SJCRH30 (cell line): Measurements from ENCODE around the gene DNAJB13. TPM values are rescaled to one million over a fixed set of nuclear protein-coding genes. Genes with fewer than 3 reads are reported as not detected.

Experiments
- DNase-seq, 2 experiments: peaks; one replicate each; pipeline ENCODE4 v3.0.0-alpha.2; 2015 to 2020
- H3K27ac ChIP-seq: fragments of 250-450 bp; sonication (Bioruptor Pico); 2 replicates; pipeline ENCODE4 v1.5.1; 2020; ENCODE audit warnings: mild to moderate bottlenecking, moderate library complexity
- H3K27me3 ChIP-seq: fragments of 250-450 bp; sonication (Bioruptor Pico); 2 replicates; pipeline ENCODE4 v1.5.1; 2020; ENCODE audit warnings: mild to moderate bottlenecking, moderate library complexity
- H3K36me3 ChIP-seq: fragments of 250-450 bp; sonication (Bioruptor Pico); 2 replicates; pipeline ENCODE4 v1.5.1; 2020; ENCODE audit warnings: mild to moderate bottlenecking, moderate library complexity
- H3K4me1 ChIP-seq: fragments of 250-450 bp; sonication (Bioruptor Pico); 2 replicates; pipeline ENCODE4 v1.5.1; 2020; ENCODE audit warnings: mild to moderate bottlenecking, moderate library complexity
- H3K4me3 ChIP-seq: fragments of 250-450 bp; sonication (Bioruptor Pico); 2 replicates; pipeline ENCODE4 v1.5.1; 2020; ENCODE audit warnings: mild to moderate bottlenecking, moderate library complexity
- H3K9me3 ChIP-seq: fragments of 250-450 bp; sonication (Bioruptor Pico); replicated peaks from 2 replicates; pipeline ENCODE4 v1.5.1; 2020; ENCODE audit warnings: mild to moderate bottlenecking, moderate library complexity
- total RNA-seq: library from RNA; depleted of rRNA; stranded (reverse); fragments of >200 nt; shearing (Covaris generic); gene quantifications from 2 replicates; pipeline ENCODE4 v1.2.3, GENCODE V29; 2014; rRNA removed

The DNAJB13 gene
- total RNA-seq, 1 experiment from 2014 or later = not detected

DNA sequence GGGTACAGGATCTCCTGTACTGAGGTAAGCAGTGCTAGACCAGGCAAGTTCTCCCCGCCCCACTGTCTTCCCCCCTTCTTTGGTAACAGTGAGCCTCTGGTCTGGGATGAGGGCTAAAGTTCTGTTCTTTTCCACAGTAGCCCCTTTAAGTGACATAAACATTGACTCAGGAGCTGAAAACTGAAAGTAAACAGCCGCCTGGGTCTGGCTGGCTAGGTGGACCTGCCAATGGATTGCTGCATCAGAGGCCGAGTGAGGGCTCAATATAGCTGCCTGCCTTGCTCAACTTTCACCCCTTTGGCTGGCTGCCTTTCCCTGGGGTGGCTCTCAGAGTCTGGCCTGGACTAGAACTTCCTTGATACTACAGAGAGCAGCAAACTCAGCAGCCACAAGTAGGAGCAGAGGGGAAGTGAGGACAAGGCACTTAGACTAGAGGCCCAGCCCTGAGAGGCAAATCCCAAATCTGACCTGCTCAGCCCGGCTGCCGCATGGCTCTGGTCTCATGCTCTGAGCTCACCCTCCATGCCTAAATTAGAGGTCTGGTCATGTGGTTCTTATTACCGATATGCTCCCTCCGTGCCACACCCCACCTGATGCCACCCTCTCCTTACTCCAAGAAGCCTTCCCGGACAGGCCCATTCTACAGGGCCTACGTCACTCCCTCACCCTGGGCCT is 67.6 kb downstream of the DNAJB13 start:
- H3K36me3 ChIP-seq = peaks cover 4% of the 10 kb centered on the region; the same call in 1 of the 2 replicates
- DNase-seq = no peak
- H3K9me3 ChIP-seq = no peaks in the 10 kb centered on the region
- H3K27me3 ChIP-seq = no peaks in the 10 kb centered on the region
- H3K4me3 ChIP-seq = no peak overlapping the region
- no peaks in the 10 kb centered on the region for H3K4me1 ChIP-seq
- H3K27ac ChIP-seq = no peak overlapping the region

DNA sequence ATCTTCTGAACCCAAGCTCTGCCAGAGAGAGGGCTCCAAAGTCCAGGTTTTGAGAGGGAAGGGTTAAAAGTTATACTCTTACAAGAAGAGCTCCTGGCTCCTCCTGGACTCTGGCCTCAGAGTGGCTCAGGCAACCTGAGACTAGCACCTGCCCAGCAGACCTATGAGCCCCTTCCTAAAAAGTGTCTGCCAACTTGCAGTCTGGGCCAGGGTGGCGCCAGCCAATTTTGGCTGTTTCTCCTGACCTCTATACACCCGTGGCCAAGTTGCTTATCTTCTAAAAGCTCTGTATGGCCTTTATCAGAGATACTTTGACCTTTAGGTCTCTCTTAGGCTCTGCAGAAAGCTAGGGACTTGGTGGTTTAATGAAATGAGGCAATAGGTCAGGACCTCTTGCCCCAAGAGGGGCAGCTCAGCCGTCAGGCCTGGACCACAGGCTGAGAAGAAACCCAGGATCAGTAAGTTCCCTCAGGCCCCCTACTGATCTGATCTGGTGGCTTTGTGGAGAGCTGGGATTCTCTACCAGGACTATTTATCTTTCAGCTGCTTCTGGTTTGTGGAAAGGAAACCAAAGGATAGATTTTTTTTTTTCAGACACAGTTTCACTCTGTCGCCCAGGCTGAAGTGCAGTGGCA is 68.4 kb downstream of the DNAJB13 start:
- H3K36me3 ChIP-seq = peaks cover 4% of the 10 kb centered on the region; the same call in 1 of the 2 replicates
- no peaks in the 10 kb centered on the region for H3K9me3 ChIP-seq
- H3K4me3 ChIP-seq = no peak overlapping the region
- H3K4me1 ChIP-seq = no peaks in the 10 kb centered on the region
- DNase-seq = no peak
- no peak overlapping the region for H3K27ac ChIP-seq
- H3K27me3 ChIP-seq = no peaks in the 10 kb centered on the region

DNA sequence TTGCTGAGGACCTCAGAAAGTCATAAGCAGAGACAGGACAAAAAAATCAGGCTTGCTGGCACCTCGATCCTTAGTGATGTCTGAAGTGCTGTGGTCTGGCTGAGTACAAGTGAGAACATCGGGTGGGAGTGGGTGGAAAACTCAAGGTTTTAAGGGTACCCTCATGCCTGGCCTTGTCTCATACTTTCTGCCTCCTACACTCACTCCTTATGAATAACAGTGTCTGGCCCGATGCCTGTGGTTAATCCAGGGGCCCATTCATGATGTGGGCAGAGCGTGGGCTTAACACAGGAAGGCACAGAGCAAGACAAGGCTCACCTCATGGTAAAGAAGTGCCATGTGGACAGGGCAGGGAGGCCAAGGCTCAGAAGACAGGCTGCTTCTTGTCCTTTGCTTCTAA is 69.0 kb downstream of the DNAJB13 start:
- H3K27me3 ChIP-seq = no peaks in the 10 kb centered on the region
- H3K4me1 ChIP-seq = no peaks in the 10 kb centered on the region
- no peak overlapping the region for H3K4me3 ChIP-seq
- no peak for DNase-seq
- no peaks in the 10 kb centered on the region for H3K9me3 ChIP-seq
- peaks cover 4% of the 10 kb centered on the region; the same call in 1 of the 2 replicates for H3K36me3 ChIP-seq
- H3K27ac ChIP-seq = no peak overlapping the region

Other genes with a start within 250 kb of the DNAJB13 start
- 71.5 and 74.7 TPM in 2 replicates for gene RAB6A, start 190.0 kb upstream of the DNAJB13 start, total RNA-seq
- 45.9 and 54.0 TPM in 2 replicates for gene MRPL48, start 163.2 kb upstream of the DNAJB13 start, total RNA-seq
- gene COA4, start 74.2 kb upstream of the DNAJB13 start, total RNA-seq = 61.5 and 62.1 TPM in 2 replicates
- gene PAAF1, start 74.0 kb upstream of the DNAJB13 start, total RNA-seq = 10.5 and 12.2 TPM in 2 replicates
- gene UCP2, start 31.8 kb downstream of the DNAJB13 start, total RNA-seq = 25.8 and 28.8 TPM in 2 replicates
- 0.53 and 1.2 TPM in 2 replicates for gene UCP3, start 58.1 kb downstream of the DNAJB13 start, total RNA-seq
- gene C2CD3, start 220.0 kb downstream of the DNAJB13 start, total RNA-seq = 27.5 and 31.3 TPM in 2 replicates
- 52.7 and 56.5 TPM in 2 replicates for gene PPME1, start 220.3 kb downstream of the DNAJB13 start, total RNA-seq